ENCODE results near the gene SLC44A5. TPM values are rescaled to one million over a fixed set of nuclear protein-coding genes. Genes with fewer than 3 reads are reported as not detected.

The SLC44A5 gene
- polyA plus RNA-seq, 2 of the 4 experiments (the other 2 are of a cell fraction): 0.10 to 1.5 TPM

DNA sequence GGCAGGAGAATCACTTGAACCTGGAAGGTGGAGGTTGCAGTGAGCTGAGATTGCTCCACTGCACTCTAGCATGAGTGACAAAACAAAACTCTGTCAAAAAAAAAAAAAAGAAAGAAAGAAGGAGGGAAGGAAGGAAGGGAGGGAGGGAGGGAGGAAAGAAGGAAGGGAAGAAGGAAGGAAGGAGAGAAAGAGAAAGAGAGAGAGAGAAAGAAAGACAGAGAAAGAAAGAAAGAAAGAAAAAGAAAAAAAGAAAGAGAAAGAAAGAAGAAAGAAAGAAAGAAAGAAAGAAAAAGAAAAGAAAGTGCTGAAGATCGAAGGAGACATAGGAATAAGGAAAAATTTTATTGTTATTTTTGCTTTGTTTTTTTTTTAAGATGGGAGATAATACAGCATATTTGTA, 166.7 kb downstream of the SLC44A5 start:
- no peak for TF ChIP-seq HMGXB4 (CRISPR knock-in tag; IDR thresholded peaks at IDR 0.05; ENCODE audit: borderline replicate concordance)
- TF ChIP-seq MYC (IDR thresholded peaks at IDR 0.05; ENCODE audit: borderline replicate concordance, low read length): no peak
- no peak for TF ChIP-seq ZC3H11A (IDR thresholded peaks at IDR 0.05)
- TF ChIP-seq POLR2A (IDR thresholded peaks at IDR 0.05; ENCODE audit: low read length): no peak
- TF ChIP-seq HOXB13 (CRISPR knock-in tag; IDR thresholded peaks at IDR 0.05; ENCODE audit: low read depth): no peak
- ChIA-PET CTCF (no interaction called here), POLR2A (no interaction called here)
- DNase-seq (ENCODE audit: low read depth in 1 of 2, low spot score in 1 of 2) (no peak), FAIRE-seq (no peak), ATAC-seq (no peak)
- Histone ChIP-seq H3K4me2 (no peak overlapping the region), H3K9me3 (no peaks in the 10 kb centered on the region), H3K27ac (no peak overlapping the region), H3K4me3 (no peak overlapping the region), H3K4me1 (no peaks in the 10 kb centered on the region)
- WGBS (ENCODE audit: missing lambda C conversion rate): 0% methylated on average over 1 of the region's 1 CpG

GRCh38 chr1:75440274-75440673, 170.6 kb downstream of the SLC44A5 start:
- POLR2A ChIA-PET: no interaction called here
- no peaks in the 10 kb centered on the region for H3K4me1 ChIP-seq
- FAIRE-seq: no peak
- no peak for DNase-seq (ENCODE audit: low read depth in 1 of 2, low spot score in 1 of 2)
- CTCF ChIA-PET: no interaction called here
- no peaks in the 10 kb centered on the region for H3K9me3 ChIP-seq
- no peak for TF ChIP-seq POLR2AphosphoS2 (conservative IDR thresholded peaks at IDR 0.05; ENCODE audit: low read length)
- no peak for TF ChIP-seq HOXA7 (CRISPR knock-in tag; IDR thresholded peaks at IDR 0.05)
- TF ChIP-seq FOSB (CRISPR knock-in tag; IDR thresholded peaks at IDR 0.05): no peak
- TF ChIP-seq ELK1 (IDR thresholded peaks at IDR 0.05; ENCODE audit: low read depth, low read length): no peak
- TF ChIP-seq, protein P1, sequence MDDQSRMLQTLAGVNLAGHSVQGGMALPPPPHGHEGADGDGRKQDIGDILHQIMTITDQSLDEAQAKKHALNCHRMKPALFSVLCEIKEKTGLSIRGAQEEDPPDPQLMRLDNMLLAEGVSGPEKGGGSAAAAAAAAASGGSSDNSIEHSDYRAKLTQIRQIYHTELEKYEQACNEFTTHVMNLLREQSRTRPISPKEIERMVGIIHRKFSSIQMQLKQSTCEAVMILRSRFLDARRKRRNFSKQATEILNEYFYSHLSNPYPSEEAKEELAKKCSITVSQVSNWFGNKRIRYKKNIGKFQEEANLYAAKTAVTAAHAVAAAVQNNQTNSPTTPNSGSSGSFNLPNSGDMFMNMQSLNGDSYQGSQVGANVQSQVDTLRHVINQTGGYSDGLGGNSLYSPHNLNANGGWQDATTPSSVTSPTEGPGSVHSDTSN (IDR thresholded peaks at IDR 0.05): no peak
- TF ChIP-seq POLR2A (IDR thresholded peaks at IDR 0.05; ENCODE audit: low read length): no peak
- no peak for TF ChIP-seq MAZ (IDR thresholded peaks at IDR 0.05; ENCODE audit: borderline replicate concordance, low read depth, low read length)
- no peak for TF ChIP-seq RARB (CRISPR knock-in tag; IDR thresholded peaks at IDR 0.05)
- no peak for TF ChIP-seq CHD2 (IDR thresholded peaks at IDR 0.05; ENCODE audit: low read length, partially characterized antibody)
- TF ChIP-seq MYC (IDR thresholded peaks at IDR 0.05; ENCODE audit: borderline replicate concordance, low read length): no peak
- no peak for TF ChIP-seq EP300 (IDR thresholded peaks at IDR 0.05)
- TF ChIP-seq EHMT2 (IDR thresholded peaks at IDR 0.05; ENCODE audit: low read depth): no peak
- TF ChIP-seq KDM1A (IDR thresholded peaks at IDR 0.05; ENCODE audit: low read depth): no peak
- no peak for TF ChIP-seq EHF (CRISPR knock-in tag; IDR thresholded peaks at IDR 0.05)
- TF ChIP-seq GATA3 (IDR thresholded peaks at IDR 0.05; ENCODE audit: borderline replicate concordance): no peak
- no peak for TF ChIP-seq RFX5 (IDR thresholded peaks at IDR 0.05)
- TF ChIP-seq FOSL2 (IDR thresholded peaks at IDR 0.05): no peak
- TF ChIP-seq FOSL2 (CRISPR knock-in tag; IDR thresholded peaks at IDR 0.05): no peak
- TF ChIP-seq RCOR1 (IDR thresholded peaks at IDR 0.05; ENCODE audit: low read depth, low read length): no peak
- TF ChIP-seq, protein P2, sequence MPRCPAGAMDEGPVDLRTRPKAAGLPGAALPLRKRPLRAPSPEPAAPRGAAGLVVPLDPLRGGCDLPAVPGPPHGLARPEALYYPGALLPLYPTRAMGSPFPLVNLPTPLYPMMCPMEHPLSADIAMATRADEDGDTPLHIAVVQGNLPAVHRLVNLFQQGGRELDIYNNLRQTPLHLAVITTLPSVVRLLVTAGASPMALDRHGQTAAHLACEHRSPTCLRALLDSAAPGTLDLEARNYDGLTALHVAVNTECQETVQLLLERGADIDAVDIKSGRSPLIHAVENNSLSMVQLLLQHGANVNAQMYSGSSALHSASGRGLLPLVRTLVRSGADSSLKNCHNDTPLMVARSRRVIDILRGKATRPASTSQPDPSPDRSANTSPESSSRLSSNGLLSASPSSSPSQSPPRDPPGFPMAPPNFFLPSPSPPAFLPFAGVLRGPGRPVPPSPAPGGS (IDR thresholded peaks at IDR 0.05): no peak
- no peak for ATAC-seq
- no peak overlapping the region for H3K4me3 ChIP-seq
- 7% methylated on average over 2 of the region's 2 CpGs for WGBS (ENCODE audit: missing lambda C conversion rate)
- H3K27ac ChIP-seq: no peak overlapping the region
- no peak overlapping the region for H3K4me2 ChIP-seq
